ENCODE data around the gene DDX53.
A peak's percentile ranks its signal among the peaks of the same experiment; 100 is the strongest.

The DDX53 gene

GRCh38 chrX:22999696-23000223 lies at the start of gene DDX53:
Gene DDX53, plus strand, starts transcription at chrX:22999960. Its CDS starts 98 bp downstream, at chrX:23000058.
- no peak for DNase-seq
- H3K27me3 ChIP-seq (replicated peaks): no peaks in the 10 kb centered on the region
- H3K36me3 ChIP-seq (replicated peaks): no peaks in the 10 kb centered on the region
- in situ Hi-C loops (cut with HindIII; ENCODE audit: low pct_ligation_motif_present, low sequenced_read_pairs): no loop called here
- no peak for TF ChIP-seq CTCF (IDR thresholded peaks at IDR 0.05; ENCODE audit: low read depth, low read length, missing control alignments)
- no peak within 1 kb of the TSS for H3K4me3 ChIP-seq (ENCODE audit: low read depth, low read length)
- no peak within 1 kb of the TSS for H3K27ac ChIP-seq

DNA sequence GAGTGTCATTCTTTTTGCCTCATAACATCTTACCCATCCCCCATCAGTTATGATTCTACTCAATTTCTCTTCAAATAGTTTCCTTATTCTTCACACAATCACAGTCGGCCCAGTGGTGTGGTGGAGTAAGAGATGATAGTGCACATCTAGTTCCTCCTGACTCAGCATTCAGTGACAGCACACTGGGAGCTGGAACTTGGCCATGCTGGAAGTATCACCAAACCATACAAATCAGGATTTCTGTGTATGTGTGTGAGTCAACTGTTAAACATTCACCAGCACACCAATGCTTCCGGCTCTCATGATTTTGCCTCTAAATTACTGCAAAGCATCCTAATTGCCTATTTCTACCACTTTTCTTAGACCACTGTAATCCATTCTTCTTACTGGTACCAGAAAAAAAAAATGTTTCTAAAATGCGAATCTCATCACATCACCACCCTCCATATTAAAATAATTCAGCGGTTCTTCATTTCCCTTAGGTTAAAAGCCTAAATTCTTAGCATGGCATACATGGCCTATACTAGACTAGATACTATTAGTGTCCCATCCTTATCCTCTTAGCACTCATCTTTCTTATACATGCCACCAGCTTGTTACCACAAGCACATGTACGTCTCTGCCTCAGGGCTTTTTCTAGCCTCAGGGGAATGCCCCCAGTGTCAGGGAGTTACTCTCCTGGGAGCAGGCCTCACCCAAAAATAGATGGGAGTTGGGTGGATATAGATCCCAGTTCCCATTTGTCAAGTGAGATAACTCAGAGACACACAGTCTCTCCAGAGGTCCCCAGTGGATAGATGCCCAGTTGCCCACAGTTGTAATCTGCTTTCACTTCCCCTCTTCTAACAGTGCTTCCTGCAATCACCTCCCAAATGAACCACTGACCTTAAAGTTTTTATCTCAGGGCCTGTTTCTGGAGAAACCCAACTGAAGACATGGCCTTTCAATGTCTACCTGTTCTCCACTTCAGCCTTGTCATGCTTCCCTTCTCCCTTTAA lies 49.2 kb upstream of the DDX53 start:
- H3K36me3 ChIP-seq (replicated peaks): no peaks in the 10 kb centered on the region
- in situ Hi-C loops (cut with HindIII; ENCODE audit: low pct_ligation_motif_present, low sequenced_read_pairs): no loop called here
- H3K27me3 ChIP-seq (replicated peaks): no peaks in the 10 kb centered on the region
- DNase-seq: peak; percentile 88
- no peak overlapping the region for H3K27ac ChIP-seq
- TF ChIP-seq CTCF (IDR thresholded peaks at IDR 0.05; ENCODE audit: low read depth, low read length, missing control alignments): no peak
- no peak overlapping the region for H3K4me3 ChIP-seq (ENCODE audit: low read depth, low read length)

DNA sequence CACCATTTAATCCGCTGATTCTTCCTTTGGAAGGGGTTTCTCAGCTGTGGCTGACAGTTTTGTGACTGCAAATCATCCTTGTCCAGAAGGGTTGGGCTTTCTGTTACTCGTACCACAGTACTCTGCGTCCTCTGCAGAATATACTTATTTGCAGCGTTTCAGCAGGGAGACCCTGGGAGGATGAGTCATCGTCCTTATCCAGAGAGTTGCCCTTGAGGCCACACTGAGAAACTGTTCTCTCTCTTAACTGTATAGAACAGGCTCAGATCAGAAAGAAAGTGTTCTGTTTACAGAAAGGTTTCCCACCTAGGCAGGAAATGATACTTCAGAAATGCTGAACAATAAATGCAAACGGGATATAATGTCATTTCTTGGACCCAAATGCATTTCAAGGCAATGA lies 47.8 kb upstream of the DDX53 start:
- Histone ChIP-seq H3K4me3 (ENCODE audit: low read depth, low read length) (no peak overlapping the region), H3K27me3 (replicated peaks) (no peaks in the 10 kb centered on the region), H3K27ac (no peak overlapping the region), H3K36me3 (replicated peaks) (no peaks in the 10 kb centered on the region)
- TF ChIP-seq CTCF (IDR thresholded peaks at IDR 0.05; ENCODE audit: low read depth, low read length, missing control alignments): no peak
- peak; percentile 59 for DNase-seq
- in situ Hi-C loops (cut with HindIII; ENCODE audit: low pct_ligation_motif_present, low sequenced_read_pairs): no loop called here

GRCh38 chrX:22958250-22958649 lies 41.5 kb upstream of the DDX53 start:
- no peak for TF ChIP-seq CTCF (IDR thresholded peaks at IDR 0.05; ENCODE audit: low read depth, low read length, missing control alignments)
- in situ Hi-C loops (cut with HindIII; ENCODE audit: low pct_ligation_motif_present, low sequenced_read_pairs): no loop called here
- H3K36me3 ChIP-seq (replicated peaks): no peaks in the 10 kb centered on the region
- no peak overlapping the region for H3K4me3 ChIP-seq (ENCODE audit: low read depth, low read length)
- no peaks in the 10 kb centered on the region for H3K27me3 ChIP-seq (replicated peaks)
- no peak overlapping the region for H3K27ac ChIP-seq
- DNase-seq: no peak

- Histone ChIP-seq H3K27me3 (replicated peaks) (no peaks in the 10 kb centered on the region), H3K4me3 (ENCODE audit: low read depth, low read length) (no peak overlapping the region), H3K27ac (no peak overlapping the region), H3K36me3 (replicated peaks) (no peaks in the 10 kb centered on the region)
- no peak for TF ChIP-seq CTCF (IDR thresholded peaks at IDR 0.05; ENCODE audit: low read depth, low read length, missing control alignments)
- DNase-seq: no peak
- in situ Hi-C loops (cut with HindIII; ENCODE audit: low pct_ligation_motif_present, low sequenced_read_pairs): no loop called here
These were observed 40.4 kb upstream of the DDX53 start for GRCh38 chrX:22959204-22959920.
